Stimulated activated CD4-positive, alpha-beta T cell treated with anti-CD3 and anti-CD28 coated beads, Interleukin-1b, Interleukin-23, amount 100 ng/mL, for 4 hours (primary cell): ENCODE results near the gene LTV1.
"Not testable (repeated sequence)": the region's sequence is repeated elsewhere in the genome, so short reads cannot be mapped to it uniquely, and the experiment has no call there.

Experiments used
- DNase-seq, 2 donors: peaks; one replicate each; pipeline ENCODE4 v3.0.0-alpha.2; 2020; ENCODE audit warnings: low read depth in 2 of 2

LTV1 gene

GRCh38 chr6:143842461-143842901, 657 bp upstream of the LTV1 start:
- DNase-seq: no peak

- no peak for DNase-seq
These were observed 500 bp downstream of the LTV1 start for GRCh38 chr6:143843677-143843999.

DNA sequence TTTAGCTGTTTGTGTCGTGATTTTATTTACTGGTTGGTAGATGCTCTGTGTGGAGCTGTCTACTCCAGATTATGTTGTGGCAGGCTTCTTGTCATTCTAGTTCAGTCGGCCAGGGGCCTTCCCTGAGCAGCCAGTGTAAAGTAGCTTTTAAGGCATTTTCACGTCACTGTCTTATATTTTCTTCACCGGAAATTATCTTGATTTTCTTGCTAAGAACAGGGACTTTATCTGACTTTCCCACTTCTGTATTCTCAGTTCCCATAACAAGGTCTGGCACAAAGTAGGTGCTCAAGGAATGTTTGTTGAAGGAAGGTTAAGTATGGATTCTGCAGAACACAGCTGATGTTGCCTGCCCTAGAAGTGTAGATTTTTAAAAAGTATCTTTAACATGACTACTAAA, 868 bp downstream of the LTV1 start:
- DNase-seq: no peak

DNA sequence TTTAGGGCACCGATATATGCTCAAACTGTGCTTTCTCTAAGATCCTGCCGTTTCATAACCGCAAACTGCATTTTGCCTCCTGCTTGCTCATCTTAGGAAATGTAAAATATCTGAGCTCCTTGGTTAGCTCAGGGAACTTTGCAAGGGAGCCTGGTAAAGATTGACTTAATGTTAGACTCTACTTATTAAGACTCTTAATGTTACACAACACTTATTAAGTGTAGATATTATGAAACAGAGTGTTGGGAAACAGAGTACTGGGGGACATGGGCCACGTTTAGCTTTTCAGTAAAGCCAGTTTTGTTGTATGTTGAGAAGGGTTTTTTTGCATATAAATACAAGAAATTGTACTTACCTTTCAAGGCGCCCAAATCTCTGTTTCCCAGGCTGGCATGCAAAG, 1.9 kb downstream of the LTV1 start:
- no peak for DNase-seq

DNA sequence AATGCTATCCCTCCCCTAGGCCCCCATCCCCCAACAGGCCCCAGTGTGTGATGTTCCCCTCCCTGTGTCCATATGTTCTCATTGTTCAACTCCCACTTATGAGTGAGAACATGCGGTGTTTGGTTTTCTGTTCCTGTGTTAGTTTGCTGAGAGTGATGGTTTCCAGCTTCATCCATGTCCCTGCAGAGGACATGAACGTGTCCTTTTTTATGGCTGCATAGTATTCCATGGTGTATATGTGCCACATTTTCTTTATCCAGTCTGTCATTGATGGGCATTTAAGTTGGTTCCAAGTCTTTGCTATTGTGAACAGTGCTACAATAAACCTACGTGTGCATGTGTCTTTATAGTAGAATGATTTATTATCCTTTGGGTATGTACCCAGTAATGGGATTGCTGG, 8.6 kb downstream of the LTV1 start:
- not testable (repeated sequence) for DNase-seq

DNA sequence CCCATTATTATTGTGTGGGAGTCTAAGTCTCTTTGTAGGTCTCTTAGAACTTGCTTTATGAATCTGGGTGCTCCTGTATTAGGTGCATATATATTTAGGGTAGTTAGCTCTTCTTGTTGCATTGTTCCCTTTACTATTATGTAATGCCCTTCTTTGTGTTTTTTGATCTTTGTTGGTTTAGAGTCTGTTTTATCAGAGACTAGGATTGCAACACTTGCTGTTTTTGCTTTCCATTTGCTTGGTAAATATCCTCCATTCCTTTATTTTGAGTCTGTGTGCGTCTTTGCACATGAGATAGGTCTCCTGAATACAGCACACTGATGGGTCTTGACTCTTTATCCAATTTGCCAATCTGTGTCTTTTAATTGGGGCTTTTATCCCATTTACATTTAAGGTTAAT, 11.9 kb downstream of the LTV1 start:
- DNase-seq: not testable (repeated sequence)

DNA sequence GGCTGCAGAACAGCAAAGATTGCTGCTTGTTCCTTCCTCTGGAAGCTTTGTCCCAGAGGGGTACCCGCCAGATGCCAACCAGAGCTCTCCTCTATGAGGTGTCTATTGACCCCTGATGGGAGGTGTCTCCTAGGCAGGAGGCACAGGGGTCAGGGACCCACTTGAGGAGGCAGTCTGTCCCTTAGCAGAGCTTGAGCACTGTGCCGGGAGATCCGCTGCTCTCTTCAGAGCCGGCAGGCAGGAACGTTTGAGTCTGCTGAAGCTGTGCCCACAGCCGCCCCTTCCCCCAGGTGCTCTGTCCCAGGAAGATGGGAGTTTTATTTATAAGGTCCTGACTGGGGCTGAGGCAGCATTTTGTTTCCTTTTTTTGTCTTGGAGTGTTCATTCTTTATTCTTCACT, 13.6 kb downstream of the LTV1 start:
- not testable (repeated sequence) for DNase-seq

DNA sequence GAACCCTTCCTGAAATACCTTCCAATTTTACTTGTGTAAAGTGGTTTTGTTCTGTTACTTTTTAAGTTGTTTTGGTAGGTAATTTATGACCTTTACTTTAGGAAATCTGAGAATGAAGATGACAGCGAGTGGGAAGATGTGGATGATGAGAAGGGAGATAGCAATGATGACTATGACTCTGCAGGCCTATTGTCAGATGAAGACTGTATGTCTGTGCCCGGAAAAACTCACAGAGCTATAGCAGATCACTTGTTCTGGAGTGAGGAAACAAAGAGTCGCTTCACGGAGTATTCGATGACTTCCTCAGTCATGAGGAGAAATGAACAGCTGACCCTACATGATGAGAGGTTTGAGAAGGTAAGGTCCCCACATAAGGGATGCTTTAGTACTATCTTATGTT, 14.5 kb downstream of the LTV1 start:
- DNase-seq: no peak

- DNase-seq: no peak
These were observed 16.9 kb downstream of the LTV1 start for GRCh38 chr6:143859891-143860660.

DNA sequence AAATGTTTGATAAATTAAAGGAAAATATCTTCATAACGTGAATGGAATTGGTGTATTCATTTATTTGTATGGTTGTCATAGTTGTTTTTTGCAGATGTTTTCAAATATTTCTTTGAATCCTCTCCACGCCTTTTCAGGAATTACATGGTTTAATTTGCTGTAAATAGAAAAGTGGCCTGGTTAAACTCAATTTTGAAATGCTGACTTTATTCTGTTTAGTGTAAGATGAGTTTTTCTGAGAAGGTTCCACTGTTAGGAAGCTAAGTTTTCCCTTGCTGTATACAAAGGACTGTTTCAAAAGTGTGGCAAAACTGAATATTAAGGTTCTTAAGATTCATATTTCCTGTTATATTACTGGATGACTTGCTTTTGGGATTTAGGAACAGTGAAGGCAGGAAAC, 20.6 kb downstream of the LTV1 start:
- DNase-seq: no peak

DNA sequence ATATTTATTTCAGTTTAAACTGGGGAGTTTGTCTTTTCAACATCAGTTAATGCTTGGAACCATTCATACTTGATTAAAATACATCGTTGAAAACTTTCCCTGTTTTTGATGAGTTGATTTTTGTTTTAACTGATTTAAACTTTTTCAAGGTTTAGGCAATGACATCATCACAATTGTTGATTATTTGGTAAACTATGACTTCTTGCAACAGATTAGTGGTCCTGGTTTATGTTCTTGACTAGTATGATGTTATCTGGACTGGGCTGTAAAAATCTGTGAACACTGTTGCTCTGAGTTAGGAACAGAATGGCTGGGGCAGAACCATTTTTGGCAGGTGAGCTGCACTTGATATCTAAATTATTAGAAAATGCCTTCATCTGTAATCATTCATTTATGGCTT, 21.1 kb downstream of the LTV1 start, which contains the start of gene ZC2HC1B:
Gene ZC2HC1B (plus strand): TSS at position 241 of the 400 bp plus-strand sequence. CDS start 66 bp downstream, at position 307.
- no peak for DNase-seq

- no peak for DNase-seq
These were observed 24.1 kb downstream of the LTV1 start for GRCh38 chr6:143867236-143867635.

GRCh38 chr6:143868808-143869207, 25.7 kb downstream of the LTV1 start:
- not testable (repeated sequence) for DNase-seq

GRCh38 chr6:143871202-143871730, 28.1 kb downstream of the LTV1 start:
- DNase-seq: not testable (repeated sequence)

GRCh38 chr6:143872201-143872600, 29.1 kb downstream of the LTV1 start:
- DNase-seq: no peak

- not testable (repeated sequence) for DNase-seq
These were observed 30.5 kb downstream of the LTV1 start for GRCh38 chr6:143873600-143873999.

- not testable (repeated sequence) for DNase-seq
These were observed 31.4 kb downstream of the LTV1 start for GRCh38 chr6:143874503-143874902.

GRCh38 chr6:143877584-143878271, 34.6 kb downstream of the LTV1 start:
- DNase-seq: no peak

GRCh38 chr6:143878272-143878760, 35.2 kb downstream of the LTV1 start:
- DNase-seq: no peak

- no peak for DNase-seq
These were observed 37.3 kb downstream of the LTV1 start for GRCh38 chr6:143880412-143880811.

- no peak for DNase-seq
These were observed 39.3 kb downstream of the LTV1 start for GRCh38 chr6:143882401-143882930.

DNA sequence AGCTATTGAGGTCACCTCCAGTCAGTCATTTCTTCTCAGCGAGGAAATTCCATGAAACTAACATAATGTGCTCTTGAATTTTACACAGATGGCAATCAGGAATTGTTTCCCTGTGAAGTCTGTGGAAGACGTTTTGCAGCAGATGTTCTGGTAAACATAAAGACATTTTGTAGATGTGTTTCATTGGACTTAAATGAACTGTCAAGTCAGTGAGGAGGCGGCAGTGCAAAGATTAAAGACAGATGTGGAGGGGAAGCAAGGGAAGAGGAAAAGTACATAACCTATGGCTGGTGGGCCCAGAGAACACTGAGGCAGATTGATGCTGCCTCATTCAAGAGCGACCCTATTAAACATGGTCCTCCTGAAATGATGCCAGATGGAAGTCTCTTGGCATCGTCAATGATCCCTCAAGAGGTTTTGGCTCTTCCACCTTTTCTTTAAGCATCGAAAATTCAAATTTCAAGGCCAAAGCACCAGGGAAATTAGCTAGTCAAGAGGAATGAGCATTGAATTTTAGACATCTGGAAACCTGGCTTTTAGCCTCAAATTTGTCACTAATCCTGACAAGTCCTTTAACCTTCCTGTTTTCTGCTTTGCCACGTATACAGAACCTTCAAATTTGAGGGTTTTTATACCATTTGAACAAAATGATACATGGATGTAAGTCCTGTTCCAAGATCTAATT, 41.2 kb downstream of the LTV1 start:
- DNase-seq: no peak
